Measurements from ENCODE around the gene TRIM26.

- TF ChIP-seq CTCF (IDR thresholded peaks at IDR 0.05) (no peak), POLR2A (IDR thresholded peaks at IDR 0.05) (no peak)
Observed at GRCh38 chr6:30158475-30159040, 54.6 kb downstream of the TRIM26 start.
